Kidney glomerular epithelial cell (primary cell): ENCODE data around the gene SLC4A2.
A peak's percentile ranks its signal among the peaks of the same experiment; 100 is the strongest.
"Not testable (repeated sequence)": the region's sequence is repeated elsewhere in the genome, so short reads cannot be mapped to it uniquely, and the experiment has no call there.

Source experiments
- DNase-seq: peaks from one replicate; lab custom pipeline; 2025; lab: John Stamatoyannopoulos, UW

Gene SLC4A2, protein sequence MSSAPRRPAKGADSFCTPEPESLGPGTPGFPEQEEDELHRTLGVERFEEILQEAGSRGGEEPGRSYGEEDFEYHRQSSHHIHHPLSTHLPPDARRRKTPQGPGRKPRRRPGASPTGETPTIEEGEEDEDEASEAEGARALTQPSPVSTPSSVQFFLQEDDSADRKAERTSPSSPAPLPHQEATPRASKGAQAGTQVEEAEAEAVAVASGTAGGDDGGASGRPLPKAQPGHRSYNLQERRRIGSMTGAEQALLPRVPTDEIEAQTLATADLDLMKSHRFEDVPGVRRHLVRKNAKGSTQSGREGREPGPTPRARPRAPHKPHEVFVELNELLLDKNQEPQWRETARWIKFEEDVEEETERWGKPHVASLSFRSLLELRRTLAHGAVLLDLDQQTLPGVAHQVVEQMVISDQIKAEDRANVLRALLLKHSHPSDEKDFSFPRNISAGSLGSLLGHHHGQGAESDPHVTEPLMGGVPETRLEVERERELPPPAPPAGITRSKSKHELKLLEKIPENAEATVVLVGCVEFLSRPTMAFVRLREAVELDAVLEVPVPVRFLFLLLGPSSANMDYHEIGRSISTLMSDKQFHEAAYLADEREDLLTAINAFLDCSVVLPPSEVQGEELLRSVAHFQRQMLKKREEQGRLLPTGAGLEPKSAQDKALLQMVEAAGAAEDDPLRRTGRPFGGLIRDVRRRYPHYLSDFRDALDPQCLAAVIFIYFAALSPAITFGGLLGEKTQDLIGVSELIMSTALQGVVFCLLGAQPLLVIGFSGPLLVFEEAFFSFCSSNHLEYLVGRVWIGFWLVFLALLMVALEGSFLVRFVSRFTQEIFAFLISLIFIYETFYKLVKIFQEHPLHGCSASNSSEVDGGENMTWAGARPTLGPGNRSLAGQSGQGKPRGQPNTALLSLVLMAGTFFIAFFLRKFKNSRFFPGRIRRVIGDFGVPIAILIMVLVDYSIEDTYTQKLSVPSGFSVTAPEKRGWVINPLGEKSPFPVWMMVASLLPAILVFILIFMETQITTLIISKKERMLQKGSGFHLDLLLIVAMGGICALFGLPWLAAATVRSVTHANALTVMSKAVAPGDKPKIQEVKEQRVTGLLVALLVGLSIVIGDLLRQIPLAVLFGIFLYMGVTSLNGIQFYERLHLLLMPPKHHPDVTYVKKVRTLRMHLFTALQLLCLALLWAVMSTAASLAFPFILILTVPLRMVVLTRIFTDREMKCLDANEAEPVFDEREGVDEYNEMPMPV

GRCh38 chr7:151059367-151060112, at the start of gene SLC4A2:
Gene SLC4A2 (plus strand): TSS chr7:151059589. CDS start chr7:151061988, 2,399 bp downstream.
- peak; percentile 62 for DNase-seq

DNA sequence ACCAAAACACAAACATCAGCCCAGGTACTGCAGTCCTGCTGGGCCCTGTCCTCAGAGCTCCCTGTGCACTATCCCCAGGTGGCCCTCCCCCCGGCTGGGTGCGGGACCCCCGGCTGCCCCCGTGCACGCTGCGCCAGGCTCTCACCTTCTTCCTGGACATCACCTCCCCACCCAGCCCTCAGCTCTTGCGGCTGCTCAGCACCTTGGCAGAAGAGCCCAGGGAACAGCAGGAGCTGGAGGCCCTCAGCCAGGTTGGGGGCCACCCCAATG, 49.4 kb upstream of the SLC4A2 start:
- no peak for DNase-seq

GRCh38 chr7:151010307-151011096, 48.9 kb upstream of the SLC4A2 start:
- DNase-seq: no peak

- DNase-seq: no peak
Observed at GRCh38 chr7:151011097-151011409, 48.3 kb upstream of the SLC4A2 start.

- not testable (repeated sequence) for DNase-seq
Observed at GRCh38 chr7:151011616-151012015, 47.8 kb upstream of the SLC4A2 start.

- no peak for DNase-seq
Observed at GRCh38 chr7:151012031-151012692, 47.2 kb upstream of the SLC4A2 start.

- DNase-seq: peak; percentile 8
Observed at GRCh38 chr7:151012911-151013347, 46.5 kb upstream of the SLC4A2 start.

GRCh38 chr7:151013356-151013732, 46.0 kb upstream of the SLC4A2 start:
- no peak for DNase-seq

GRCh38 chr7:151013733-151014497, 45.5 kb upstream of the SLC4A2 start:
- no peak for DNase-seq

DNA sequence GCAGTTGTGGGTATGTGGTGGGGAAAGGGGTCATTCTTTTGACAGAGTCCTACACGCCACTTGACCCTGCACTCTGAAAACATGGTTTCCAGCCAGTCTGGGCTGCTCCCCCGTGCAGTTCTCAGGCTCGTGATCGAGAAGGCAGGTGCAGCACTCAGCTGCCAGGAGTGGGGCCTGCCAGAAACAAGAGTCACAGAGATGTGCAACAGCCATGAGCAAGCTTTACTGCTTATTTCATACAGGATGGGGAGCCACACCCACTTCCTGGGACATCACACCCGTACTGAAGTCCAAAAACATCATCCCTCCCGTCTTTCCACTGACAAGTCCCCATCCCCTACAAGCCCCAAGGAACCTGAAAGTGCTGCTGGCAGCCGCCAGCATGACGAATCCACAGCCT, 44.4 kb upstream of the SLC4A2 start:
- no peak for DNase-seq

DNA sequence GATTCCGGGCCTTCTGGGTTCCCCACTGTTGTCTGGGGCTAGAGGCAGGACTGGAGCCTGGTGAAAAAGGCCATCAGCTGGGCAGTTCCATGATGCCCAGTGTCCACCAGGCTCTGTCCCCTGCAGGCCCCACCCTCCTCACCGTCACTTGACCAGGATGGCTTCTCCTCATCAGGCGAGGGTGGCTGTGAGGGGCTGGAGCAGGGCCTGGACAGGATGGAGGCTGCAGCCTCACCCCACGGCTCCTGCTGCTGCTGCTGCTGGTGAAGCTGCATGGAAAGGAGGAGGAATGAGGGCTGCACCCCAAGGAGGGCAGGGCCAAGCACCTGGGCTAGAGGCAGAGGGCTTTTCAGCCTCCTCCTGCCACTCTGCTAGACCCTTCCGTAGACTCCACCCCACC, 43.4 kb upstream of the SLC4A2 start:
- DNase-seq: no peak

DNA sequence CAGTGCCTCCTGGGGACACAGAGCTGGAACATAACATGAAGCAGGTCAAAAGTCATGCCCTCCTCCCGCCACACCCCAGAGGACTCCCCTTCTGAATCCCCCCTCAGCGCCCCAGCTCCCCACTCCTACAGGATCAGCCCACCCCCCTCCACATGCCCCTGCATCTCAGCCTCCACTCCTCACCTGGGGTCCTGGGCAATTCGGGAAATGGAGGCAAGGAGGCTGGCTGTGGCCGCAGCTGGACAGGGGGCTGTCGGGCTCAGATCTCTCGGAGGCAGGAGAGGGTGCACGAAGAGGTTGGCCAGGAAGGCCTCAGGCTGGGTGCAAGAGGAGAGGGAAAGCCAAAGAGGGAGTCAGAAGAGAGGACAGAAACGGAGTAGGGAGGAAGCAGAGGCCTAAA, 42.9 kb upstream of the SLC4A2 start:
- no peak for DNase-seq

DNA sequence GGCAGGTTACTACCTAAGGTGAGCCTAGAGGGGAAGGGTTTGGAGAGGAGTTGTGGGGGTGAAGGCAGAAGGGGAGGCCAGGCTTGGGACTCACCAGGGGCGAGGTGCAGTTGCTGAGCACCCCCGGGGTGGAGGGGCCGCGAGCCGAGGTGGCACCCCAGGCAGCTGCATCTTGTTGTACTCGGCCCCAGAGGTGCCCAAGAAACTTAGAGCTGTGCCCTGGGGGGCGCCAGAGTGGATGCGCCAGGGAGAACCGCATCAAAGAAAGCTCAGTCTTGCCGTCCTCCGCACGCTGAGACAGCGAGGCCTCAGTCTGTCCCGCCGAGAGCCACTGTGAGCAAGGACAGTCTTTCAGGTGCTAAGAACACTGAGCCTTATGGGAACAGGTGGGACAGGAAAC, 42.4 kb upstream of the SLC4A2 start:
- DNase-seq: no peak

DNA sequence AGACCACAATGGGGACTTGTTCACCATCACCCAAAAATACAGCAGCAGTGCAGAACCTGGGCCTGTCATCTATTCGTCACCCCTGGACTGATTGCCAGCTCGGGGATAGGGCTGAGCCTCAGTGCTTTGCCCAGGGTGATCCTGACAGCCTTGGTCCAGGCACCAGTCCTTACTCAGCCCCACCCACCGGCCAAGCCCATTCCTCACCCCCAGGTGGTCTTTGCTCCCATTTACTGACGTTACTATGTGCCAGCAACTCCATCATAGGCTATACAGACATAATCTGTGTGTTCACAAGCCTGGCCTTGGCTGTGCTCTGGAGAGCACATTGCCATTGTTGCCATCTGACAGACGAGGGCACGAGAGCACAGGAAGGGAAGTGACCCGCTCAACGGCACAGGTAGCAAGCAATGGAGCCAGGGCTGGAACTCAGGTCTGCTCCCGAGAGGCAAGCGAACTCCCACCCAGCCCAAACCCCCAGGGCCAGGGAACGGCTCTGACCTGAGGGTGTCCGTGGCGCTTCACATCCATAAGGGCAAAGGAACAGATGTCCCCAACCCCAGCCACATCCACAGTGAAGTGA, 41.9 kb upstream of the SLC4A2 start:
- DNase-seq: no peak

GRCh38 chr7:151017953-151018420, 41.4 kb upstream of the SLC4A2 start:
- DNase-seq: peak; percentile 40

DNA sequence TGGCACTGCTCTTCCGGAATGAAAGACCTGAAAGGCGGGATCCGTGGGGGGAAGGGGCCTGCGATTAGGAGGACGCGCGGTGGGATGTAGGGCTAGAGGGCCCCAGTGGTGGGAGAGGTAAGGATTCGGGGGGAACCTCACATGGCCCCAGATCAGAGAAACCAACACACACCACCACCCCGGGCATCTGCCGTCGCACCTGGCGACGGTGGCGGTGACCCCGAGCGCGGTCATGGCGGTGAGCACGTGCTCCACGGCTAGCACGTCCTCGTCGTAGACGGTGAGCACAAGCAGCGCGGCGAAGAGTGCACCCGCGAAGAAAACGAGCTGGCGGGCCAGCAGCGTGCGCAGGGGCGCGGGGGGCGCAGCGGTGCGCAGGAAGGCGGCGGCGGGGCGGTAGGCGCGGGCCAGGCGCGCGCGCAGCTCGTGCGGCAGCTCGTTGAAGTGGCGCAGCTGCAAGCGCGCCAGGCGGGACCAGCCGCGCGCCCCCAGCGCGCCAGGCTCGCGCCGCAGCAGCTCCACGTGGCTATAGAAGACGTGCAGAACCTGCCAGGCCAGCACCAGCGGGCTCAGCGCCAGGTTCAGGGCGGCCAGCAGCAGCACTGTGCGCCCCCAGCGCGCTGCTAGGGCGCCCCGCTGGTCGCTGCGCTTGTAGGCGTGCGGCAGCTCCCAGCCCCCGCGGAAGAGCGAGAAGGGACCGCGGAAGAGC, 40.8 kb upstream of the SLC4A2 start:
- no peak for DNase-seq

GRCh38 chr7:151019130-151019447, 40.3 kb upstream of the SLC4A2 start:
- no peak for DNase-seq

DNA sequence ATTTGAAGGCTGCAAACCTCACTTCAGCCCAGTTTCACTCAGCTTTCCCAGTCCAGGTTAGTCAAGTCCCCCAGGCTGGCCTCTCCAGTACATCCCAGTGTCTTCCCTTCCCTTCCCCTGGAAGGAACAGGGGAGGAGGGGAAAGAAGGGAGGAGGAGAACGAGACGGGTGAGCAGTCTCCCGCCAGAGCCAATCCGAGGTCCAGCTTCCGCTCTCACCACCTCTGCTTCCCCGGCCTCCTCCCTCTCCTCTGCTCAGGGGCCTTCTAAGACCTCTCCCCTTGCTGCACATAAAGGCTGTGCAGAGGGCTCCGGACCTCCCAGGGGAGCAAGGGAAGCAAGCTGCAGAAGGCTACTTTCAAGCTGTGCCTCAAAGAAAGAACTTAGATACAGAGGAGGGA, 39.2 kb upstream of the SLC4A2 start:
- no peak for DNase-seq

DNA sequence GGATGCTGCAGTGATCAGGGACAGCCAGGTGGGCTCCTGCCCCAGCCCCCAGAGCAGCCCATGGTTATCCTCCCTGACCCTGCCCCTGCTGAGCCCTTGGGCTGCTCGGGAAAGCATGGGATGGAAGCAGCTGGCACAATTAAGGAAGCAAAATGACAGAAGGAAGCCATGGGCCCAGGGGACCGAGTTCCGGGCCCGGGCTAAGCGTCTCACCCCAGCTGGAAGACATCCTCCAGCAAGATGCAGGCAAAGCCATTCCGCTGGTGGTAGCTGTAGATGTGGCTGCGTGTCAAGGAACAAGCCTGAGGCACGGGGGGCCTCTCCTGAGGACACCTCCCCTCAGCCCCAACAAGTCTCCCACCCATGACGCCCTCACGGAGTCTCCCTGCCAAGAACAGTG, 36.2 kb upstream of the SLC4A2 start:
- DNase-seq: no peak
